ENCODE data around the gene KIF22.

KIF22 gene

DNA sequence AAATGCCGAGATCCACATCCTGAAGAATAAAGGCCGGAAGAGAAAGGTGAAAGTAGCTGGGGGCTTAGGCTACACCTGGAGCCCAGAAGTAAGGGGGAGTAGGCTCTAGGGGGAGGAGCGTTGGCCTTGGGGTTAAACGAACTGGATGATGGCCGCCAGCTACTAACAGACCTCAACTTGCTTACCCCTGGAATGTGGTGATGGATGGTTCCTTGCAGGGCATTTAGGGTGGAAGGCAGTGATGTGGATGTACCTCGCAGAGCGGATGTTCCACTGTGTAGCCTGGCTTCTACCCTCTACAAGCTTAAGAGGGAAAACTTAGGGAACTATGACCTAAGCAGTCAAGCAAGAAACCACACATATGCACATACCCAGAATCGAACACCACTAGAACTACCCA, 13.5 kb downstream of the KIF22 start:
- no peak for DNase-seq (ENCODE audit: low spot score)

DNA sequence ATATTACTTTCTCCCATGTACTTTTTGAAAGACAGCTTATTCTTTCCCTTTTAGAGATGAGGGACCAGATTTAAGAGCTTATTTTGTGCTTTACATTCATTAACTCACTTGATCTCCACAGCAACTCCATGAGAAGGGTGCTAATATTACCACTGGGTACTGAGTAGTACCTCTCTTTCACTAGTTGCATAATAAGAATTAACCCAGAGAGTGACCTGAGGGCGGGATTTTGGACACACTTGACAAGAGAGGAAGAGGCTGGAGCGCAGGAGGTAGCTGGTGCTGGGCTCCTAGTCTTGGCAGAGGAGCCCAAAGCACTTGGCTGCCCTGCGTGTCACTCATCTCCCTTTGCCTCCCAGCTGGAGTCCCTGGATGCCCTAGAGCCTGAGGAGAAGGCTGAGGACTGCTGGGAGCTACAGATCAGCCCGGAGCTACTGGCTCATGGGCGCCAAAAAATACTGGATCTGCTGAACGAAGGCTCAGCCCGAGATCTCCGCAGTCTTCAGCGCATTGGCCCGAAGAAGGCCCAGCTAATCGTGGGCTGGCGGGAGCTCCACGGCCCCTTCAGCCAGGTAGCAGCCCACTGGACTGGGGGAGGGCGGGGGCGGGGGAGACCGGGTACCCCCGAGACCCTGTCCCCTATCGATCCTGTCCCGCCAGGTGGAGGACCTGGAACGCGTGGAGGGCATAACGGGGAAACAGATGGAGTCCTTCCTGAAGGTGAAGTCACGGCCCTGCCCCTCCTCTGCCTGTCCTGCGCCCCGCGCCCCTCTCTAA, 14.1 kb downstream of the KIF22 start:
- peak; percentile 34 for DNase-seq (ENCODE audit: low spot score)

DNA sequence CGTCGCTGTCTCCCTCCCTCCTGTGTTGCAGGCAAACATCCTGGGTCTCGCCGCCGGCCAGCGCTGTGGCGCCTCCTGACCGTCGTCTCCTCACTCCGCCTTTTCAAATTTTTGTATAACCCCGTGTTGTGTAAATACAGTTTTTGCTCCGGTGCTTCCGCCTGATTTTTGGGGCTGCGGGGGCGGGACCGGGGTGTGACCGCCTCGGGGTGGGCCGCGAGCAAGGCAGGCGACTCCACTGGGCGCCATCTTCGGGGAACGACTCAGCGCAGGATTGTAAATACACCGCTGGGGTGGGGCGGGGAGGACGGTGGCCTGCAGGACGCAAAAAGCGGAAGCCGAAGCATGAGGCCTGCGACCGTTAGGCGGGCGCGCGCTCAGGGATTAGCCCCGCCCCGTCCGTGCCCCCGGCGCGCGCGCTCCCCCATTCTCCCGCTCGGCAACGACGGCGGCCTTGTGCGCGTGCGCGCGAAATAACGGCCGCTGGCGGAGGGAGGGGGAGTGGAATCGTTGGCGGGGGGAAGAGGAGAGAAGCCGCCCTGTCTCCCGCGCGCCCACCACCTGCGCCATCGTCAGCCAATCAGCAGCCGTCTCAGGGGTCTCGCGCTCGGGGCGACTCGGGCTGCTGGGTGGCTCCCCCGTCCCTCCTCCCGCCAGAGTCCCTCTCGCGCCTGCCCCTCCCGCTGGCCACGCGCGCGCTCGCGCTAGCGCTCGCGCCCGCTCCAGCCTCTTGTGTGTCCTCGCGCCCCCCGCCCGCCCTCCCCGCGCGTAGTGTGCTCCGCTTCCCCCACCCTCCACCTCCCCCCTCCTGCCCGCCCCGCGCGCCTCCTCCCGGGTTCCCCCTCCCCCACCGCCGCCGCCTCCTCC, 14.9 kb downstream of the KIF22 start:
- peak; percentile 98 for DNase-seq (ENCODE audit: low spot score)

DNA sequence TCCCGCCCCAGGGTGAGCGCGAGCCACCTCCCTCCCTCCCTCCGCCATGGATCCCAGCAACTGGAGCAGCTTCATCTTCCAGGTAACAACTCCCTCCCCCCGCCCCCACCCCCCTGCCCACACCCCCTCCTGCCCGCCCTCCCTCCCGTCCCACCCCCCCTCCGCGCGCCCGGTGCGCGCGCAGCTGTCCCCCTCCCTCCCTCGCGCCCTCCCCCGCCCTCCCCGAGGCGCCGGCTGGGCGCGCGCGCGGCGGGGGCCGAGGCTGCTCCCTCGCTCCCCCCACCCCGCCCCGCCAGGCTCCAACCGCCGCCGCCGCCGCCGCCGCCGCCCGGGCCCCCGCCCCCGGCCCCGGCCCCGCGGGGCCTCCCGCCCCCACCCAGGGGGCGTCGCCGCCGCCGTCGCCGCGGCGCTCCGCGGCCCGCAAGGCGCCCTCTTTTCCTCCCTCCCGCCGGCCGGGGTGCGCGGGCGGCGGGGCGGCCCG, 15.6 kb downstream of the KIF22 start, which contains the start of gene MAZ:
MAZ (plus strand) TSS at position 431 of the 481 bp plus-strand sequence. CDS start 173 bp downstream, outside the sequence.
- peak; percentile 76 for DNase-seq (ENCODE audit: low spot score)

DNA sequence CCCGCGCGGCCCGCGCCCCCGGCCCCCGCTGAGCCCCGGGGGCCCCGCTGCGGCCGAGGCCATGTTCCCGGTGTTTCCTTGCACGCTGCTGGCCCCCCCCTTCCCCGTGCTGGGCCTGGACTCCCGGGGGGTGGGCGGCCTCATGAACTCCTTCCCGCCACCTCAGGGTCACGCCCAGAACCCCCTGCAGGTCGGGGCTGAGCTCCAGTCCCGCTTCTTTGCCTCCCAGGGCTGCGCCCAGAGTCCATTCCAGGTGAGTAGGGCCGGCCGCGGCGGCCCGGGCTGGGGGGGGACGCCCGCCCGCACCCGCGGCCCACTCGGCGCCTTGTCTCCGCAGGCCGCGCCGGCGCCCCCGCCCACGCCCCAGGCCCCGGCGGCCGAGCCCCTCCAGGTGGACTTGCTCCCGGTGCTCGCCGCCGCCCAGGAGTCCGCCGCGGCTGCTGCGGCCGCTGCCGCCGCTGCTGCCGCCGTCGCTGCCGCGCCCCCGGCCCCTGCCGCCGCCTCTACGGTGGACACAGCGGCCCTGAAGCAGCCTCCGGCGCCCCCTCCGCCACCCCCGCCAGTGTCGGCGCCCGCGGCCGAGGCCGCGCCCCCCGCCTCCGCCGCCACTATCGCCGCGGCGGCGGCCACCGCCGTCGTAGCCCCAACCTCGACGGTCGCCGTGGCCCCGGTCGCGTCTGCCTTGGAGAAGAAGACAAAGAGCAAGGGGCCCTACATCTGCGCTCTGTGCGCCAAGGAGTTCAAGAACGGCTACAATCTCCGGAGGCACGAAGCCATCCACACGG, 16.3 kb downstream of the KIF22 start:
- DNase-seq (ENCODE audit: low spot score) = peak; percentile 55

DNA sequence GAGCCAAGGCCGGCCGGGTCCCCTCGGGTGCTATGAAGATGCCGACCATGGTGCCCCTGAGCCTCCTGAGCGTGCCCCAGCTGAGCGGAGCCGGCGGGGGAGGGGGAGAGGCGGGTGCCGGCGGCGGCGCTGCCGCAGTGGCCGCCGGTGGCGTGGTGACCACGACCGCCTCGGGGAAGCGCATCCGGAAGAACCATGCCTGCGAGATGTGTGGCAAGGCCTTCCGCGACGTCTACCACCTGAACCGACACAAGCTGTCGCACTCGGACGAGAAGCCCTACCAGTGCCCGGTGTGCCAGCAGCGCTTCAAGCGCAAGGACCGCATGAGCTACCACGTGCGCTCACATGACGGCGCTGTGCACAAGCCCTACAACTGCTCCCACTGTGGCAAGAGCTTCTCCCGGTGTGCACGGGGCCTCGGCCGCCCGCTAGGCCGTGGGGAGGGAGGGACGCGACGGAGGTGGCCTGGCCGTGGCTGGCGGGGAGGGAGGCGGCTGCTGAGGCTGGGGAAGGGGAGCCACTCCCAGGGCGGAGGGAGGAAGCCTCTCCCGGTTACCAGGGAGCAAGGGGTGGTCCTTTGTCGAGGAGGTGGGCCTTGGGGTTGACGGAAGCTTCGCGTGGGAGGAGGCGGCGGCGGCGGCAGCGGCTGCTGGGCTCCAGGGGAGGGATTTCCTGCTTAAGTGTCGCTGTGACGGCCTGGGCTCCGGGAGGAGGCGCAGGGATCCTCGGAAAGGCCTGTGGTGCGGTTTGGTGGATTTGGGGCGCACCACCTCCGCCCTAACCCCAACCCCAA, 17.1 kb downstream of the KIF22 start:
- peak; percentile 89 for DNase-seq (ENCODE audit: low spot score)

DNA sequence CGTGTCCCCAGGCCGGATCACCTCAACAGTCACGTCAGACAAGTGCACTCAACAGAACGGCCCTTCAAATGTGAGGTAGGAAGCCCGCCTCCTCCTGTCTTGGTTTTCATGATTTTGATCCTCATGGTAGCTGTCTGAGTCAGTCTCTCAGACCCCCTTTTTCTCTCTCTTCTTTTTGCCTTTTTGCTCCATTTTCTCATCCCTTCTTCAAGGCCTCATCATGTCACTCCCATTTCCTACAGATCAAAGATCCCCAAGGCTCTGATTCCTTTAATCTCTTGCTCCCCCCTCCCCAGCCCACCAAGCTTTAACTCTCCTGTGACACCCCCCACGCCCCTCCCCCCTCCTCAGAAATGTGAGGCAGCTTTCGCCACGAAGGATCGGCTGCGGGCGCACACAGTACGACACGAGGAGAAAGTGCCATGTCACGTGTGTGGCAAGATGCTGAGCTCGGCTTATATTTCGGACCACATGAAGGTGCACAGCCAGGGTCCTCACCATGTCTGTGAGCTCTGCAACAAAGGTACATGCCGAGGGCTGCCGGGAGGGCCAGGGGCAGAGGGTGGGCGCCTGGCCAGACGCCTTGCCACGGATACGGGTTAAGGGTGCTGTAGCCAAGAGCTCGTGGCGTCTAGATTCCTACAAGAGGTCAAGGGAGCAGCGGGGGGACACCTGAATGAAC, 17.8 kb downstream of the KIF22 start:
- DNase-seq (ENCODE audit: low spot score) = no peak

DNA sequence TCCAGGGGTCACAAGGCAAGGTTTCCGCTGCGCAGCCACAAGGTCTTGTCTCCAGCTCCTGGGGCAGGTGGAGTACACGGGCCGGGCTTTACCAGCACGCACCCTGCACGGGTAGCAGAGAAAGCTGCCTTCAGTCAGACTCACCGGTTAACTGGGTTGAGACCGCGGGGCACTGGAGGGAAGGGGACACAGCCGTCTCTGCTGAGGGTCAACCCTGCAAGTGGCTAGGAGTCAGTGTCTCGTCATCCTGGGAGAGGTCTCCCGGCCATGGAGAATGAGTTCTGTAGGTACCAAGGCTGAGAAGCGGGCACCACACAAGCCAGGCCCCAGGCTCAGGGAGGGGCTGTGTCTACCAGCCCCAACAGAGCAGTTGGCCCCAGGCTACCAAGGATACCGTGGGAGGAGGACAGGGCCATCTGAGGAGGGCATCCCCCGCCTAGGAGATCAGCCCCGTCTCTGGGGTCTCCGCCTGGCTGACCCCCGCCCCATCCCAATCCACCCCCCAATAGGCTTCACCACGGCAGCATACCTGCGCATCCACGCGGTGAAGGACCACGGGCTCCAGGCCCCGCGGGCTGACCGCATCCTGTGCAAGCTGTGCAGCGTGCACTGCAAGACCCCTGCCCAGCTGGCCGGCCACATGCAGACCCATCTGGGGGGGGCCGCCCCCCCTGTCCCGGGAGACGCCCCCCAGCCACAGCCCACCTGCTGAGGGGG, 18.6 kb downstream of the KIF22 start:
- no peak for DNase-seq (ENCODE audit: low spot score)

DNA sequence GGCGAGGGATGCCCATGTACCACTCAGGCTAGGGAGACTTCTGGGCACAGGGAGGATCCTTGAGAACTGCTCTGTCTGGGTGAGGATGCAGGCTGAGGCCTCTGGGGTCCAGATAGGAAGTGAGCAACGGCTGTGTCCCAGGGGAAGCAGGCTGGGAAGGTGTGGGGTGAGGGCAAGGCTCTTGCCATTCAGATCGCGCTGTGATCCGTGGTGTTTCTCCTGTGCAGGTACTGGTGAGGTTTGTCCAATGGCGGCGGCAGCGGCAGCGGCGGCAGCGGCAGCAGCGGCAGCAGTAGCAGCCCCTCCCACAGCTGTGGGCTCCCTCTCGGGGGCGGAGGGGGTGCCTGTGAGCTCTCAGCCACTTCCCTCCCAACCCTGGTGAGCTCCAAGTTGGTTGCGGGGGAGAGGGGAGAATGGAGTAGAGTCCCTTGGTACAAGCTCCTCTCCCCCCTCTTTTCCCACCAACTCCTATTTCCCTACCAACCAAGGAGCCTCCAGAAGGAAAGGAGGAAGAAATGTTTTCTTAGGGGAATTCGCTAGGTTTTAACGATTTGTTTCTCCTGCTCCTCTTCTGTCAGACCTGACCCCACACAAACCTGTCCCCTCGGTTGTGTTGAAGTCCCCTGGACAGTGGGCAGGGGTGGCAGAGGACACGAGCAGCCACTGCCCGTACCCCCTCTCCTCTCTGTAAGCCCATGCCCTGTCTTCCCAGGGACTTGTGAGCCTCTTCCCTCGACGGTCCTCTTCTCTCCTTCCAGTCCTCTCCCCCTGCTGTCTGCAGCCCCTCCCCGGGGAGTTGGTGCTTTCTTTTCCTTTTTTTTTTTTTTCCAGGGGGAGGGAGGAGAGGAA, 19.5 kb downstream of the KIF22 start:
- DNase-seq (ENCODE audit: low spot score) = no peak

DNA sequence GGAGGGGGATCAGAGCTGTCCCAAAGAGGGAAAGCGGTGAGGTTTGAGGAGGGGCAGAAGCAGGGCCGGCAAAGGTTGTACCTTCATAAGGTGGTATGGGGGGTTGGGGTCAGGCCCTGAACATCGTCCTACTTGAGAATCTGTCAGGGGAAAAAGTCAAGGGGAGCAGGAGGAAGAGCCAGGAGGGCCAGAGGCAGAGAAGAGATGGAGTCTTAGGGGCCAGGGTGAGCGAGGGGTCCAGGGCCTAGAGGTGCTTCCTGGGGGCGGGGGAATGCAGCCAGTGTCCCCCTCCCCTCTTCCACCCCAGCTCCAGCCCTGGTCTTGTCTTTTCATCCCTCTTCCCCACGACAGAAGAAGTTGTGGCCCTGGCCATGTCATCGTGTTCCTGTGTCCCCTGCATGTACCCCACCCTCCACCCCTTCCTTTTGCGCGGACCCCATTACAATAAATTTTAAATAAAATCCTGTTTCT, 20.2 kb downstream of the KIF22 start:
- no peak for DNase-seq (ENCODE audit: low spot score)

DNA sequence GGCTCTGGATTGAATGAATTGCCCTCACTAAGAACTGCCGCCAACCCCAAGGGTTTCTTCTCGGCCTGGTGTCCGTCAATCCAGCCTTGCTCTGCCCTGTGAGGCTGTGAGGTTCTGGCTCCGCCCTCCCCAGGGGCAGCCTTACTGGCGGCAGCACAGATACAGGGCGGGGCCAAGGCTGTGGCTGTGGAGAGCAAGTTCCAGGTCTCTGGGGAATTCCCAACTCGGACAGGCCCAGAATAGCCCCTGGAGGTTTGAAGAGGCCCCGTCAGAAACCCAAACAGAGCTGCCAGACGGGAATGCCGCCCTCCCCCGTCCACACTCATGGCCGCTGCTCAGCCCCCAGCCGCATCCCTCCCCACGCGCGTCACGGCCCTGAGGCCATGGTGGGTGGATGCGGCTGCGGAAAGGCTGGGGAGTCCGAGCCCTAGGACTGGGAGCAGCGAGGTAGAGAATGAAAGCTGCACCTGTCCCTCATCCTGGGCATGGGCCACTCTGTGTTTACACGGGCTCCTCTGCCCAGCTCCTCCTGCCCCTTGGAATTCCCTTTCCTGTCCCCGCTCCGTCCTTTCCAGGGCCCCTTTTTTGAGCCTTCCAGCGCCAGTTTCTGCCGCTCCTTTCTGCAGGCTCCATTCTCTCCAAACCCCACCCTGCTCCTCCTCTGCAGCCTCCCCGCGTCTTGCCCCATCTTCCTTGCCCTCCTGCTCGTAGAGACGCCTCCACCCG, 20.8 kb downstream of the KIF22 start:
- peak; percentile 83 for DNase-seq (ENCODE audit: low spot score)

DNA sequence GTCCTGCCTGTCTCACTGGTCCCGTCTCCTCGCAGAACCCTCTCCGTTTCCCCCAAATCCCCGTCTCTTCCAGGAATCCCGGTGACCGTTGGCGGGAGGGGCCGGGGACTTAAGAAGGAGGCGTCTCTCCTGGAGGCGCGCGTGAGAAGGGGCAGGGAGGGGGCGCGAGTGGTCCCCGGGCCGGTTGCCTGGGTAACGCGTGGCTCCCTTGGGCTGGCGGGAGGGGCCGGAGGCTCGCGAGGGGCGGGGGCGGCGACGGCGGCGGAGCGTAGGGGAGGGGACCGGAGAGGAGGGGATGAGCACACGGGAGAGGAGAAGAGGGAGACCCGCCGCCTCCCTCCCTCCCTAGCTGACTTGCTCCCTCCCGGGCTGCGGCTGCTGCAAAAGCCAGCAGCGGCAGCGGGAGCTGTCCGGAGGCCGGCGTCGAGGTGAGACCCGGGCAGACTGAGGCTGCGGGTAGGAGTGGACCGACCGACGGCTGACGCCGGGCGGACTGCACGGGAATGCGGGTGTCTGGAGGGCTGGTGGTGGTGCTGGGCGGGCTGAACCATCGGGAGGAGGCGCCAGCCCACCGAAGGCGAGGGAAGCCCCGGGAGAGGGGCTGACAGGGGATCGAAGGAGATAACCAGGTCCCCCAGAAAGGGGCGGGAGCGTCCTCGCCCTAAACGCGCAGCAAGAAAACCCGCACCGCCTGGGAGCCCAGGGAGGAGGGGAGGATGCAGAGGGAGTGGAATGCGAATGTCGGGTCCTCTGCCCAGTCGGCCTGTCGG, 21.5 kb downstream of the KIF22 start, which contains the start of gene PRRT2:
PRRT2 (plus strand) TSS at position 298 of the 770 bp plus-strand sequence. CDS start 862 bp downstream, outside the sequence.
- no peak for DNase-seq (ENCODE audit: low spot score)

DNA sequence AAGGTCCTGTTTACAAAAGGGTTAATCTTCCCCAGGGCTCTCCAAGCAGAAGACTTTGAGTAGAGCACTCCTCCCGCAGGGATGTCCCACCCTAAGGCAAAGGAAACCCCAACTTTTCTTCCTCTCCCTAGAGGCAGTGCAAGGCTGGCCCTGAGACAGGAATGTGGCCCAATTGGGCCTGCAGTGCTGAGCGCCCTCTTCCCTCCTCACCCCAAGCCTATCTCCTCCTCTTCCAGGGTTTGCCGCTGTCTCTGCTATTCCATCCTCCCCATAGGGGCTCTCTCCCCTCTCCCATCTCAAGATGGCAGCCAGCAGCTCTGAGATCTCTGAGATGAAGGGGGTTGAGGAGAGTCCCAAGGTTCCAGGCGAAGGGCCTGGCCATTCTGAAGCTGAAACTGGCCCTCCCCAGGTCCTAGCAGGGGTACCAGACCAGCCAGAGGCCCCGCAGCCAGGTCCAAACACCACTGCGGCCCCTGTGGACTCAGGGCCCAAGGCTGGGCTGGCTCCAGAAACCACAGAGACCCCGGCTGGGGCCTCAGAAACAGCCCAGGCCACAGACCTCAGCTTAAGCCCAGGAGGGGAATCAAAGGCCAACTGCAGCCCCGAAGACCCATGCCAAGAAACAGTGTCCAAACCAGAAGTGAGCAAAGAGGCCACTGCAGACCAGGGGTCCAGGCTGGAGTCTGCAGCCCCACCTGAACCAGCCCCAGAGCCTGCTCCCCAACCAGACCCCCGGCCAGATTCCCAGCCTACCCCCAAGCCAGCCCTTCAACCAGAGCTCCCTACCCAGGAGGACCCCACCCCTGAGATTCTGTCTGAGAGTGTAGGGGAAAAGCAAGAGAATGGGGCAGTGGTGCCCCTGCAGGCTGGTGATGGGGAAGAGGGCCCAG, 22.4 kb downstream of the KIF22 start:
- DNase-seq (ENCODE audit: low spot score) = no peak

DNA sequence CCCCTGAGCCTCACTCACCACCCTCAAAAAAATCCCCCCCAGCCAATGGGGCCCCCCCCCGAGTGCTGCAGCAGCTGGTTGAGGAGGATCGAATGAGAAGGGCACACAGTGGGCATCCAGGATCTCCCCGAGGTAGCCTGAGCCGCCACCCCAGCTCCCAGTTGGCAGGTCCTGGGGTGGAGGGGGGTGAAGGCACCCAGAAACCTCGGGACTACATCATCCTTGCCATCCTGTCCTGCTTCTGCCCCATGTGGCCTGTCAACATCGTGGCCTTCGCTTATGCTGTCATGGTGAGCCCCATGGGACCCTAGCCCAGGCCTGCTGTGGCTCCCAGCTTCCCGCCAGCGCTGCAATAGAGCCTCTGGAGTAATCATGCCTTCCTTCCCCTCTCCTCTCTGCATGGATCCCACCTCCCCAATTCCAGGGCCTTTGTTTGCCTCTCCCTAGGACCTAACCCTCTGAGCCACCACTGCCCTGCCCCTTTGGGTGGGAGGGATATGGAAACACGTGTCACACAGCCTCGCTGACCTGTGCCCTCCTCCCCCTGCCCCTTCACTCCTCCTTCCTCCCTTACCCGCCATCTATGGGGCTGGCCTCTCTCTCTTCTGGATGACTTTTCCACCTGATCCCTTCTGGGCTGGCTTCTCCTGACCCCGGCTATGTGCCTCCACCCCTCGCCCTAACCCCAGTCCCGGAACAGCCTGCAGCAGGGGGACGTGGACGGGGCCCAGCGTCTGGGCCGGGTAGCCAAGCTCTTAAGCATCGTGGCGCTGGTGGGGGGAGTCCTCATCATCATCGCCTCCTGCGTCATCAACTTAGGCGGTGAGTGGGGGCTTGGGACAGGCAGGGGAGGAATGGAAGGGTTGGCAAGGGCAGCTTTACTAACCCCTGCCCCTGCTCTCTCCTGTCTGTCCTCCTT, 23.4 kb downstream of the KIF22 start:
- DNase-seq (ENCODE audit: low spot score) = no peak

DNA sequence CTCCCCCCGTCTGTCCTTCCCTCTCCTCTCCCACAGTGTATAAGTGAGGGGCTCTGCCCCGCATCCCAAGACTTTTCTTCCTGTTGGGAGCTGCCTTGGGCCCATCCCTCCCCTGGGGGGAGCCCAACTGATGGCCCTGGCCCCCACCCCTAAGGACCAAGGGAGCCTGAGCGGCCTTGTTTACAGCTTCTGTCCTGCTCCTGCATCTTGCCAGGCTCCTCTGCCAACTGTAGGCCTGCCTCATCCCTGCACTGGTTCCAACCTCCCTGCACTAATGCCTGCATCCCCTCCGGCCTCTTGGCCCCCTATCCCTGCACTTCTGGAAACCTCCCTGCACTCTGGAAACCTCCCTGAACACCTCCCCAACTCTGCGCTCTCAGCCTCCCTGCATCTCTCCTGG, 24.0 kb downstream of the KIF22 start:
- no peak for DNase-seq (ENCODE audit: low spot score)
